Tibial nerve (tissue), 4 donors: ENCODE data around the gene GIN1. TPM values are rescaled to one million over a fixed set of nuclear protein-coding genes. Genes with fewer than 3 reads are reported as not detected.

Experiments
- DNase-seq, 2 donors: peaks; one replicate each; pipeline ENCODE4 v3.0.0-alpha.2; 2019; ENCODE audit warnings: low spot score in 2 of 2
- H3K27ac ChIP-seq, 4 donors: fragments of 200-600 bp; sonication (generic) in 3 of 4; one replicate each; pipeline ENCODE4 v1.5.1; 2017 to 2019; ENCODE audit warnings: mild to moderate bottlenecking in 1 of 4
- H3K27me3 ChIP-seq, 2 donors: fragments of 200-600 bp; sonication (generic) in 1 of 2; one replicate each; pipeline versions ENCODE4 v1.5.1 to v1.6.0; 2017 to 2019
- H3K36me3 ChIP-seq, 3 donors: fragments of 200-600 bp; sonication (generic); one replicate each; pipeline ENCODE4 v1.5.1; 2018 to 2019
- H3K4me1 ChIP-seq, 4 donors: fragments of 200-600 bp; sonication (generic) in 3 of 4; one replicate each; pipeline ENCODE4 v1.5.1; 2017 to 2019
- H3K4me3 ChIP-seq, 4 donors: fragments of 200-600 bp; sonication (generic) in 3 of 4; one replicate each; pipeline ENCODE4 v1.5.1; 2017 to 2019; ENCODE audit warnings: mild to moderate bottlenecking in 1 of 4, moderate library complexity in 1 of 4
- H3K9me3 ChIP-seq, 4 donors: fragments of 200-600 bp; sonication (generic) in 3 of 4; one replicate each; pipeline ENCODE4 v1.5.1; 2017 to 2019
- EP300 ChIP-seq, 2 donors: sonication (generic); formaldehyde crosslinking; IDR thresholded peaks; one replicate each; pipeline ENCODE4 v1.6.1; 2017; ENCODE audit warnings: antibody characterized with exemption in 2 of 2, mild to moderate bottlenecking in 1 of 2
- POLR2A ChIP-seq, 2 donors: fragments of 450-650 bp; IDR thresholded peaks; one replicate each; pipeline ENCODE4 v1.6.1; 2017; ENCODE audit warnings: antibody characterized with exemption in 2 of 2, mild to moderate bottlenecking in 2 of 2, moderate library complexity in 2 of 2
- WGBS, 2 donors: methylation state at CpG; one replicate each; pipeline ENCODE4 v1.1.5; 2018; 5-methylcytosine and 5-hydroxymethylcytosine counted together
- total RNA-seq, 4 donors: library from RNA; depleted of rRNA; stranded (reverse); fragments of >200 nt; gene quantifications; one replicate each; pipeline ENCODE4 v1.1.0, GENCODE V29; 2016
- TF ChIP-seq, protein P1 (sequence below), 5 experiments: fragments of 200-600 bp in 3 of 5; fragments of 450-650 bp in 2 of 5; sonication (generic) in 3 of 5; IDR thresholded peaks; one replicate each; pipeline ENCODE4 v1.5.1; 2016 to 2019; ENCODE audit warnings: antibody characterized with exemption in 5 of 5, mild to moderate bottlenecking in 3 of 5, moderate library complexity in 2 of 5

GIN1 gene
- total RNA-seq, 4 donors from 2014 or later, result 2.9 to 9.2 (median 7.1) TPM

DNA sequence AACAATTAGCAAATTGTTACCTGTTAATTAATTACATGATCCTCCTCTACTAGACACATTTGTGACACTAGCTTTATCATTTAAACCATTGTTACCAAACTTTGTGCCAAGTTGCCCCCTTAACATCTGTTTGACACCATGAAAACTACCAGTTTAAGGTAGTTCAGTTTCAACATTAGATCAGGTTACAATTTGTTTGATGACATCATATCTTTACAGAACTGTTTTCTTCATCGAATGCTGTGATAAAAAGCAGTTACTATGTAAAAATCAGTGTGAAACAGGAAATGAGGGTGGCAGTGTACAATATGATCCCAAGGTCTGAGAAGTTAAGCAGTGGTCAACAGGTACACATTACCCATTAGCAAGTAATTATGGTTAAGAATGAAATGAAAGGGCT lies 17.7 kb downstream of the GIN1 start:
- H3K4me3 ChIP-seq, result no peak overlapping the region
- WGBS, 2 donors, result 94 to 98% methylated on average over 1 of the region's 1 CpG
- H3K36me3 ChIP-seq, result peaks cover 0 to 32% (median 0%) of the 10 kb centered on the region in 3 donors
- H3K27me3 ChIP-seq, result no peaks in the 10 kb centered on the region
- TF ChIP-seq, protein P1, sequence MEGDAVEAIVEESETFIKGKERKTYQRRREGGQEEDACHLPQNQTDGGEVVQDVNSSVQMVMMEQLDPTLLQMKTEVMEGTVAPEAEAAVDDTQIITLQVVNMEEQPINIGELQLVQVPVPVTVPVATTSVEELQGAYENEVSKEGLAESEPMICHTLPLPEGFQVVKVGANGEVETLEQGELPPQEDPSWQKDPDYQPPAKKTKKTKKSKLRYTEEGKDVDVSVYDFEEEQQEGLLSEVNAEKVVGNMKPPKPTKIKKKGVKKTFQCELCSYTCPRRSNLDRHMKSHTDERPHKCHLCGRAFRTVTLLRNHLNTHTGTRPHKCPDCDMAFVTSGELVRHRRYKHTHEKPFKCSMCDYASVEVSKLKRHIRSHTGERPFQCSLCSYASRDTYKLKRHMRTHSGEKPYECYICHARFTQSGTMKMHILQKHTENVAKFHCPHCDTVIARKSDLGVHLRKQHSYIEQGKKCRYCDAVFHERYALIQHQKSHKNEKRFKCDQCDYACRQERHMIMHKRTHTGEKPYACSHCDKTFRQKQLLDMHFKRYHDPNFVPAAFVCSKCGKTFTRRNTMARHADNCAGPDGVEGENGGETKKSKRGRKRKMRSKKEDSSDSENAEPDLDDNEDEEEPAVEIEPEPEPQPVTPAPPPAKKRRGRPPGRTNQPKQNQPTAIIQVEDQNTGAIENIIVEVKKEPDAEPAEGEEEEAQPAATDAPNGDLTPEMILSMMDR (IDR thresholded peaks at IDR 0.05), result no peak
- TF ChIP-seq POLR2A (IDR thresholded peaks at IDR 0.05), result no peak
- no peak for TF ChIP-seq EP300 (IDR thresholded peaks at IDR 0.05)
- H3K9me3 ChIP-seq, result no peaks in the 10 kb centered on the region
- no peak overlapping the region for H3K27ac ChIP-seq
- no peak for DNase-seq
- no peaks in the 10 kb centered on the region for H3K4me1 ChIP-seq

DNA sequence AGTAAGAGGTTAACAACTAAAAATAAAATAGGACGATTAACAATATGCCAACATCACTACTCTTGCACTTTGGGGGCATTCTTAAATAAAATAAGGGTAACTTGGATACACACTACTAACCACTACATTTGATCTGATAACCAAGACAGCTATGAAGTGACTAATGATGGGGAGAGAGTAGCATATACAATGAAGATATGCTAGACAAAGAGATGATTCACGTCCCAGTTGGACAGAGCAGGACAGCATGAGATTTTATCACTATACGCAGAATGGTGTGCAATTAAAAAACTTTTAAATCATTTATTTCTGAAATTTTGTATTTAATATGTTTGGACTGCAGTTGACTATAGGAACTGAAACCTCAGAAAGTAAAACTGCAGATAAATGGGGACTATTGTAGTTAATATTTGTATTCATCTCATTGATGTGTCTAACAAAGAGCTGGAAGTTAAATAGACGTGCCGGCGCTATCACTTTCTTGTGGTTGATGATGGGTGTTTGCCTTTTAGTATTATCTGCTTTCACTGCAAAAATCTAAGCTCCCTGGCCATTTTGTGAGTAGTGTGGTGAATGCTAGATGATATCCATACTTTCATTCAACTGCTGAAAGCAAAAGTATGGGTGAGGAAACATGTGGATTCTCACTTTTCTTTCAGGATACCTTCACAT lies 18.7 kb downstream of the GIN1 start:
- H3K27ac ChIP-seq, result no peak overlapping the region
- no peaks in the 10 kb centered on the region for H3K9me3 ChIP-seq
- H3K4me1 ChIP-seq, result no peaks in the 10 kb centered on the region
- peaks cover 0 to 40% (median 0%) of the 10 kb centered on the region in 3 donors for H3K36me3 ChIP-seq
- no peaks in the 10 kb centered on the region for H3K27me3 ChIP-seq
- H3K4me3 ChIP-seq, result no peak overlapping the region
- no peak for DNase-seq
- no peak for TF ChIP-seq POLR2A (IDR thresholded peaks at IDR 0.05)
- no peak for TF ChIP-seq EP300 (IDR thresholded peaks at IDR 0.05)
- TF ChIP-seq, protein P1 (IDR thresholded peaks at IDR 0.05), result no peak
- WGBS, 2 donors, result 87 to 88% methylated on average over 6 of the region's 6 CpGs

GRCh38 chr5:103098993-103099392 lies 20.9 kb downstream of the GIN1 start:
- TF ChIP-seq EP300 (IDR thresholded peaks at IDR 0.05) (no peak), POLR2A (IDR thresholded peaks at IDR 0.05) (no peak)
- TF ChIP-seq, protein P1 (IDR thresholded peaks at IDR 0.05), result no peak
- Histone ChIP-seq H3K27ac (no peak overlapping the region), H3K27me3 (no peaks in the 10 kb centered on the region), H3K4me1 (no peaks in the 10 kb centered on the region), H3K9me3 (no peaks in the 10 kb centered on the region), H3K4me3 (no peak overlapping the region), H3K36me3 (peaks cover 0 to 61% (median 0%) of the 10 kb centered on the region in 3 donors)
- DNase-seq, result no peak
- 56 to 71% methylated on average over 2 of the region's 2 CpGs for WGBS, 2 donors

DNA sequence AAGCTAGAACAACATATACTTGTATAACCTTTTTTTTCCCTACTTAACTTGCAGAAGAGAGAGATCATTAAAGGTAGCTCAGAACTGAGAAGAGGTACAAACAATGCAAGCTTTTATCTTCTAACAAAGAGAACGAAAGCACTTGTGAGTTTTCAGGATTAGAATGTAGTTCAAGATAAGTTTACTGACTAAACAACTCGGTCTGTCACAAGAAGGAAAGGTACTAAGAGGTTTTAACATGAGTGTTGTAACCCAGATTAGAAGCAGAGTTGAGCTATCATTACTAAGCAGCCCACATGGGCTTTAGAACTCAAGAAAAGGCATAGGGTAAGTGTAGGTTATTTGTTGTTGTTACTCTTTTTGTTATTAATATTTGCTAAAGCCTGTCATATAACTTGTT lies 25.2 kb downstream of the GIN1 start:
- Histone ChIP-seq H3K27me3 (no peaks in the 10 kb centered on the region), H3K27ac (no peak overlapping the region), H3K9me3 (no peaks in the 10 kb centered on the region), H3K36me3 (peaks cover 0 to 56% (median 0%) of the 10 kb centered on the region in 3 donors), H3K4me1 (no peaks in the 10 kb centered on the region), H3K4me3 (no peak overlapping the region)
- DNase-seq, result no peak
- WGBS, 2 donors, result 44 to 48% methylated on average over 2 of the region's 2 CpGs
- TF ChIP-seq EP300 (IDR thresholded peaks at IDR 0.05) (no peak), POLR2A (IDR thresholded peaks at IDR 0.05) (no peak)
- TF ChIP-seq, protein P1 (IDR thresholded peaks at IDR 0.05), result no peak

- Histone ChIP-seq H3K4me1 (no peaks in the 10 kb centered on the region), H3K36me3 (peaks cover 0 to 65% (median under 1%) of the 10 kb centered on the region in 3 donors), H3K4me3 (no peak overlapping the region), H3K27me3 (no peaks in the 10 kb centered on the region), H3K9me3 (no peaks in the 10 kb centered on the region), H3K27ac (no peak overlapping the region)
- DNase-seq, result no peak
- WGBS, 2 donors, result 86 to 92% methylated on average over 1 of the region's 1 CpG
- TF ChIP-seq, protein P1 (IDR thresholded peaks at IDR 0.05), result no peak
- no peak for TF ChIP-seq EP300 (IDR thresholded peaks at IDR 0.05)
These were observed 26.2 kb downstream of the GIN1 start for GRCh38 chr5:103093727-103094126.
